Thymus (tissue), 11 donors: ENCODE measurements around the gene PROM2. TPM values are rescaled to one million over a fixed set of nuclear protein-coding genes. Genes with fewer than 3 reads are reported as not detected.
A peak's percentile ranks its signal among the peaks of the same experiment; 100 is the strongest.
"Not testable (repeated sequence)": the region's sequence is repeated elsewhere in the genome, so short reads cannot be mapped to it uniquely, and the experiment has no call there.

ENCODE experiments used
- DNase-seq, 9 donors: peaks; one replicate each; pipeline ENCODE4 v3.0.0-alpha.2; 2013; ENCODE audit warnings: low spot score in 9 of 9, low read depth in 6 of 9, missing footprints in 1 of 9
- H3K27ac ChIP-seq, 2 donors: one replicate each; pipeline ENCODE4 v1.5.1; 2013; ENCODE audit warnings: control low read depth in 1 of 2, low read depth in 1 of 2, low read length in 1 of 2, mild to moderate bottlenecking in 1 of 2, moderate library complexity in 1 of 2
- H3K27me3 ChIP-seq, 2 donors: one replicate each; pipeline ENCODE4 v1.5.1; 2013; ENCODE audit warnings: low read length in 1 of 2; ENCODE audit not compliant: control insufficient read depth in 2 of 2, insufficient read depth in 1 of 2
- H3K36me3 ChIP-seq, 2 donors: one replicate each; pipeline ENCODE4 v1.5.1; 2013; ENCODE audit warnings: low read length in 1 of 2, mild to moderate bottlenecking in 1 of 2, moderate library complexity in 1 of 2; ENCODE audit not compliant: control insufficient read depth in 2 of 2, insufficient read depth in 2 of 2
- H3K4me1 ChIP-seq, 2 donors: one replicate each; pipeline ENCODE4 v1.5.1; 2013; ENCODE audit warnings: low read length in 2 of 2; ENCODE audit not compliant: control insufficient read depth in 2 of 2, insufficient read depth in 2 of 2
- H3K4me3 ChIP-seq, 2 donors: one replicate each; pipeline ENCODE4 v1.5.1; 2013; ENCODE audit warnings: low read length in 2 of 2, control low read depth in 1 of 2, mild to moderate bottlenecking in 1 of 2
- H3K9me3 ChIP-seq, 2 donors: one replicate each; pipeline ENCODE4 v1.5.1; 2013; ENCODE audit warnings: low read length in 1 of 2, mild to moderate bottlenecking in 1 of 2; ENCODE audit not compliant: control insufficient read depth in 2 of 2, insufficient read depth in 1 of 2
- WGBS: extraction: QIAGEN DNeasy Blood & Tissue Kit; methylation state at CpG from one replicate; pipeline ENCODE4 v1.1.7; 2013; 5-methylcytosine and 5-hydroxymethylcytosine counted together
- polyA plus RNA-seq: library from polyadenylated mRNA; stranded (reverse); fragments of 200-250 nt; gene quantifications from one replicate; pipeline ENCODE4 v1.2.3, GENCODE V29; 2013
- total RNA-seq: library from RNA; stranded (reverse); fragments of 120-200 nt; gene quantifications from one replicate; pipeline ENCODE4 v1.2.4, GENCODE V29; 2013
- donor health status: healthy.

PROM2 gene
- total and polyA plus RNA-seq, 2 donors = 2.3 to 4.3 TPM

GRCh38 chr2:95242084-95242483 lies 32.2 kb upstream of the PROM2 start:
- 93% methylated on average over 1 of the region's 1 CpG for WGBS
- H3K4me1 ChIP-seq, H3K27me3 ChIP-seq, DNase-seq, H3K4me3 ChIP-seq, H3K27ac ChIP-seq, H3K36me3 ChIP-seq: not testable (repeated sequence)
- peaks cover 0 to 13% of the 10 kb centered on the region in 2 donors for H3K9me3 ChIP-seq

GRCh38 chr2:95258271-95258670 lies 16.0 kb upstream of the PROM2 start:
- no peaks in the 10 kb centered on the region for H3K27me3 ChIP-seq
- no peak for DNase-seq
- no peak overlapping the region for H3K4me3 ChIP-seq
- H3K27ac ChIP-seq = no peak overlapping the region
- no peaks in the 10 kb centered on the region for H3K36me3 ChIP-seq
- WGBS = 91% methylated on average over 2 of the region's 2 CpGs
- peaks cover 0 to 3% of the 10 kb centered on the region in 2 donors for H3K4me1 ChIP-seq
- peaks cover 0 to 3% of the 10 kb centered on the region in 2 donors for H3K9me3 ChIP-seq

GRCh38 chr2:95260028-95261023 lies 13.9 kb upstream of the PROM2 start:
- Histone ChIP-seq H3K4me3 (no peak overlapping the region), H3K36me3 (no peaks in the 10 kb centered on the region), H3K27me3 (no peaks in the 10 kb centered on the region), H3K4me1 (peaks cover 0 to 3% of the 10 kb centered on the region in 2 donors), H3K27ac (no peak overlapping the region), H3K9me3 (peaks cover 0 to 3% of the 10 kb centered on the region in 2 donors)
- peak in 1 of 9 donors; percentile 15 for DNase-seq
- 90% methylated on average over 8 of the region's 8 CpGs for WGBS

GRCh38 chr2:95261602-95262001 lies 12.6 kb upstream of the PROM2 start:
- Histone ChIP-seq H3K27ac (no peak overlapping the region), H3K27me3 (no peaks in the 10 kb centered on the region), H3K4me1 (peaks cover 0 to 3% of the 10 kb centered on the region in 2 donors), H3K4me3 (no peak overlapping the region), H3K9me3 (peaks cover 0 to 3% of the 10 kb centered on the region in 2 donors), H3K36me3 (no peaks in the 10 kb centered on the region)
- WGBS = 58% methylated on average over 6 of the region's 6 CpGs
- DNase-seq = no peak

GRCh38 chr2:95262896-95263542 lies 11.2 kb upstream of the PROM2 start:
- Histone ChIP-seq H3K36me3 (no peaks in the 10 kb centered on the region), H3K9me3 (no peaks in the 10 kb centered on the region), H3K27me3 (no peaks in the 10 kb centered on the region), H3K4me3 (no peak overlapping the region), H3K4me1 (peaks cover 0 to 3% of the 10 kb centered on the region in 2 donors), H3K27ac (no peak overlapping the region)
- WGBS = 84% methylated on average over 2 of the region's 2 CpGs
- DNase-seq = no peak

- DNase-seq = no peak
- no peak overlapping the region for H3K27ac ChIP-seq
- peaks cover 0 to 2% of the 10 kb centered on the region in 2 donors for H3K4me1 ChIP-seq
- no peaks in the 10 kb centered on the region for H3K9me3 ChIP-seq
- no peak overlapping the region for H3K4me3 ChIP-seq
- no peaks in the 10 kb centered on the region for H3K27me3 ChIP-seq
- H3K36me3 ChIP-seq = no peaks in the 10 kb centered on the region
- 84% methylated on average over 6 of the region's 6 CpGs for WGBS
Measured at GRCh38 chr2:95264624-95265023, 9.6 kb upstream of the PROM2 start.

GRCh38 chr2:95265182-95265581 lies 9.1 kb upstream of the PROM2 start:
- H3K9me3 ChIP-seq = no peaks in the 10 kb centered on the region
- H3K27ac ChIP-seq = no peak overlapping the region
- whole genome bisulfite sequencing = 92% methylated on average over 4 of the region's 4 CpGs
- no peaks in the 10 kb centered on the region for H3K27me3 ChIP-seq
- H3K4me1 ChIP-seq = no peaks in the 10 kb centered on the region
- DNase-seq = no peak
- no peak overlapping the region for H3K4me3 ChIP-seq
- H3K36me3 ChIP-seq = no peaks in the 10 kb centered on the region

GRCh38 chr2:95266781-95267430 lies 7.3 kb upstream of the PROM2 start:
- no peaks in the 10 kb centered on the region for H3K9me3 ChIP-seq
- H3K4me1 ChIP-seq = no peaks in the 10 kb centered on the region
- DNase-seq = no peak
- H3K27ac ChIP-seq = no peak overlapping the region
- no peaks in the 10 kb centered on the region for H3K36me3 ChIP-seq
- no peak overlapping the region for H3K4me3 ChIP-seq
- WGBS = 67% methylated on average over 10 of the region's 10 CpGs
- H3K27me3 ChIP-seq = no peaks in the 10 kb centered on the region
